SW480 (cell line): ENCODE results near the gene ZNF225.
A peak's percentile ranks its signal among the peaks of the same experiment; 100 is the strongest.
"Not testable (repeated sequence)": the region's sequence is repeated elsewhere in the genome, so short reads cannot be mapped to it uniquely, and the experiment has no call there.

Experiments used
- DNase-seq: peaks from one replicate; pipeline ENCODE4 v3.0.0-alpha.2; 2016; ENCODE audit warnings: low spot score

ZNF225 gene

DNA sequence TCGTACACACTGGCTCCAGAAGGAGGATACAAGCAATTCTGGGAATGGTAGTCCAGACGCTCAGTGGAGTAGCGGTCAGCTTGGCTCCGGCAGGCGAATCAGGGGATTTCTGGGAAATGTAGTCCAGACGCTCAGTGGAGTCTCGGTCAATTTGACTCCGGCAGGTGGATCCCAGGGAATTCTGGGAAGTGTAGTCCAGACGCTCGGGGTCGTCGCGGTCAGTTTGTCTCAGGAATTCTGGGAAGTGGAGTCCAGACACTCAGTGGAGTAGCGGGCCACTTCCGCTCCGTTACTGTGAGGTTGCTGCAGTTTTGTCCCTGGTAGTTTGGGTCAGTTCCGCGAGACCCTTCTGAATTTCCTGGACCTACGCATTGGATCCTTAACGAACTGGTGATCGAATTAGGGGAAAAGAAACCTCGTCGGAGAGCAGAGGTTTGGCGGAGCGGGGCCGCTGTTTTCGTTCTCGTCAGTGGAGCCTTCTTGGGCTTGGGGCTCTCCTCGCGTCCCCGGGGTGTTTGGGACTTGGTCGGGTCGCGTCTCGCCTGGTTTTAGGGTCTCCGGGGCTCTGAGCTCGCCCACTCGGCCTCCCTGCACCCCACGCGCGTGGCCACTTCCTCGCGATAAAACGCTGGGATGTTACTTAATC lies at the start of gene ZNF225:
Gene ZNF225, plus strand, starts transcription at position 262 of the 646 bp plus-strand sequence. CDS start 2,429 bp downstream, outside the sequence.
- peak; percentile 99 for DNase-seq

- DNase-seq: no peak
These were observed 46.9 kb upstream of the ZNF225 start for GRCh38 chr19:44066305-44066704.

- DNase-seq: no peak
These were observed 43.8 kb upstream of the ZNF225 start for GRCh38 chr19:44069415-44069814.

- peak; percentile 88 for DNase-seq
These were observed 41.2 kb upstream of the ZNF225 start, which contains the start of gene ZNF284 for GRCh38 chr19:44071824-44072542. TSS of gene ZNF284 (plus strand) at chr19:44072159. CDS start at chr19:44076390, 4,231 bp downstream.

DNA sequence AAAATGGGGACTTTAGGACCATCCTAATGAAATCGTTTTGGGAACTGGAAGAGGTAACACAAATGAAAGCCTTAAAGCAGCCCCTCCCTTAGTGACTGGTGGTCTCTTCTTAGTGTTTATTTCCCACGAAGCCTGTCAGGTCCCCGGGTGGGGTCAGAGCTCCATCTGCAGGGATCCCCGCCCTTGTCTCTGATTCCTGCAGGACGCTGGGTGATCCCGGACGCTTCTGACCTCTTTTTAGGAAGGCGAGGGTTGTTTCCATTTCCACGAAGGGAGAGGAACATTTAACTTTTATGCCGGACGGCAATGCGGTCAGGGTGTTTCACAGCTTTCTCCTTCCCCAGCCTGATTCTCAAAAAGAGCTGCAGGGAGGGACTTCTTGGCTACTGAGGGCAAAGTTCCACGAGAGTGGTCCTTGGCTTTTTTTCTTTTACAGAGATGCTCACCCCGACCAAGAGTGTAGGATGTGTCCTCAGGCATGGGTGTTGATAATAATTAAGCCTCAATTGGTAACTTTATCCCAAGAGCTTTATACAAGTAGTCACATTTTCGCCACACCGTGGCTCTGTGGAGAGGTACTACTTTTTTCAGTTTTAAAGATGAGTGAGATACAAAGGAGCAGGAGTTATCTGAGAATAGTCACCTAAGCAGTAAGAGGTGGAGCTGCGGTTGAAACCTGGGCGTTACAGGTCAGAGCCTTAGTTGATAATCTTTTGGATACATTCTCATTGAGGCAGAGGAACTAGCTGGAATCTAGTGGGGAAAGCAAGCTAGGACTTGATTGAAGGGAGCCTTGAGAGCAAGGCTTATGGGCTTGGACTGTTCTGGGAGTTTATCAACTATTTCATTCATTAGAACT lies 40.4 kb upstream of the ZNF225 start:
- DNase-seq: no peak

DNA sequence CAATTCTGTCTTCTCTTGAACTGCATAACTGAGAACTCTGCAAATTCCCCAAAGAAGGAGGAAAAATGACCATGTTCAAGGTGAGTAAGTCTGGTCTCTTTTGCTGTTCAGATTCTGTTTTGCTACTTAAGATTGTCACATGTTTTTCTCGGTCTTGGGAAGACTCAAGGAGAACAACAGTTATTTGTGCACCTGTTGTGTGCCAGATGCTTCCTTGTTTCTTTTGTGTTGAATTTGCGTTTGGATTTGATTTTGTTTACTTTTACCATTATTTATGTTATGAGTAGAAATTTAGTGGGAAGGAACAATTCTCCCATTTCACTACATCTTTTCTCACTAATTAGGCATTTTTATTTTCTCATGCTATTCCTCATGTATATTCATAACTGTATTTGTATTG lies 36.9 kb upstream of the ZNF225 start:
- no peak for DNase-seq

GRCh38 chr19:44092108-44092507 lies 21.1 kb upstream of the ZNF225 start:
- no peak for DNase-seq

DNA sequence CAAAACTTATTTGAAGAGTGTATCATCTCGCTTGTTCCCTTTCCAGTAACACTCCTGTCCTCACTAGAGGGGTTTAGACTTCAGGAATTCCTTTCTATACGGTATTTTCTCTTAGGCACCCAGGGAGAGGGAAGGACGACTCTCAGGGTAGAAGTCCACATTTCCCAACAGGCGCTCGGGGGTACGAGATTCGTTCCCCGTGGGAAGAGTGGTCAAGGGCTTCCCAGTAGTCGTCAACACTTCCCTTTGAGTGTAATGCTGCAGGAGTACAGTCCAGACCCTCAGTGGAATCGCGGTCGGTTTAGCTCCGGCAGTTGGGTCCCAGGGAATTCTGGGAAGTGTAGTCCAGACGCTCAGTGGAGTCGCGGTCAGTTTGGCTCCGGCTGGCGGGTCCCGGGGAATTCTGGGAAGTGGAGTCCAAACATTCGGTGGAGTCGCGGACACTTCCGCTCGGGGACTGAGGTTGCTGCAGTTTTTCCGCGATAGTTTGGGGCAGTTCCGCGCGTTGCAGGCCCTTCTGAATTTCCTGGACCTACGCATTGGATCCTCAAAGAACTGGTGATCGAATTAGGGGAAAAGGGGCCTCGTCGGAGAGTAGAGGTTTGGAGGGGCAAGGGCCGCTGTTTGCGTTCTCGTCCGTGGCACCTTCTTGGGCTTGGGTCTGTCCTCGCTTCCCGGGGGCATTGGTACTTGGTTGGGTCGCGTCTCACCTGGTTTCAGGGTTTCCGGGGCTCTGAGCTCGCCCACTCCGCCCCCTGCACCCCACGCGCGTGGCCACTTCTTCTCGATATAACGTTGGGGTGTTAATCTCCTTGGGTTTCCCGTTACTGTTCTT lies 19.1 kb upstream of the ZNF225 start, which contains the start of gene ZNF224:
Gene ZNF224, plus strand, starts transcription at position 431 of the 835 bp plus-strand sequence. CDS start 3,513 bp downstream, outside the sequence.
- peak; percentile 95 for DNase-seq

- no peak for DNase-seq
These were observed 5.4 kb upstream of the ZNF225 start for GRCh38 chr19:44107751-44108150.

DNA sequence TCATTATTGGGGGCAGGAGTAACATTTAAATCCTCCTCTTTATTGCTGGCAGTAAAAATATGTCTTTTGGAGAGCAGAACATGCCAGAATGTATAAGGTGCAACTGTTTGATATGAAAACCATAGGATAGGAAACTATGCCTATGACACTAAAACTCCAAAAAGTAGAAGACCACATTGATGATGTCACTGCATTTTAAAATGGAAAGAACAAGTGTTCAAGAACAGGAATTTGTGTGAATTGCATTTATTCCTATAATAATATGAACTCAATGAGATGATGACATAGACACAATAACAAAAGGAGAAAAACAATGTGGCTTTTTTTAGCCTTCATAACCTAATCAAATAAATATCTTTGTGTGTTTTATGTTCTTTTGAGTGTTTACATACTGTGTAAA lies 3.7 kb upstream of the ZNF225 start:
- no peak for DNase-seq

DNA sequence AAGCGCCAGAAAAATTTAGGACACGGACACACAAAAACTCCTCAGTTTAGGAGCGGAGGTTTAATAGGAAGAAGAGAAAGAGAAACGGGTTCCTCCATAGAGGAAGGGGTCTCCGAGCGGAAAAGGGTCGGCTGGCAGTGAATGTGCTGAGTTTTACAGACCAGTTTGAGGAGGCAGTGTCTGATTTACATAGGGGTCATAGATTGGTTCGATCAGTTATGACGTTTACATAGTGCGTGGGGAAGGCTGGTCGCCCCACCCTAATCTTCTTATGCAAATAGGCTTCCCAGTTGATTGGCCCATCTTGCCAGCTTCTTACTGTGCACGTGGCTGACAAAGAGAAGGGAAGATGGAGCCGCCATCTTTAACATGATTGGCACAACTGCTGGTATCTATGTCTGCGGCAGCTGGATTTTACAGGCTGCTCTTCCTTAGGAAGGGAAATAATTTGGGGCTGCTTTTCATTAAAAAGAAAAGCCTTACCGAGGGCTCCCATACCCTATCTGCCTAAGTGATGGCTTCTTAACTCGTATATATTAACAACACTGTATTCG lies 1.2 kb upstream of the ZNF225 start:
- DNase-seq: no peak

DNA sequence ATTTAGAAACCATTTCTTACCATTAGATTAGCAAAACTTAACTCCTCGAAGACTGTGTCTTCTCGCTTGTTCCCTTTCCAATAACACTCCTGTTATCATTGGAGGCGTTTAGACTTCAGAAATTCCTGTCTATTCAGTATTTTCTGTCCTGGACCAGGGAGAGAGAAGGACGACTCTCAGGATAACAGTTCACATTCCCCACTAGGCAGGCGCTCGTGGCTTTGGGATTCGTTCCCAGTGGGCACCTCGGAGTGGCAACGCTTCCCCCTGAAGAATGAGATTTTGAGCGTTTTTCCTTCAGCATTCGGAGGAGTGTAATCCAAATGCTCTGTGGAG lies 429 bp upstream of the ZNF225 start:
- DNase-seq: no peak

- peak; percentile 5 for DNase-seq
These were observed 688 bp downstream of the ZNF225 start for GRCh38 chr19:44113784-44114390.

GRCh38 chr19:44121162-44121561 lies 8.0 kb downstream of the ZNF225 start:
- DNase-seq: not testable (repeated sequence)

- DNase-seq: no peak
These were observed 18.8 kb downstream of the ZNF225 start for GRCh38 chr19:44131955-44132354.

DNA sequence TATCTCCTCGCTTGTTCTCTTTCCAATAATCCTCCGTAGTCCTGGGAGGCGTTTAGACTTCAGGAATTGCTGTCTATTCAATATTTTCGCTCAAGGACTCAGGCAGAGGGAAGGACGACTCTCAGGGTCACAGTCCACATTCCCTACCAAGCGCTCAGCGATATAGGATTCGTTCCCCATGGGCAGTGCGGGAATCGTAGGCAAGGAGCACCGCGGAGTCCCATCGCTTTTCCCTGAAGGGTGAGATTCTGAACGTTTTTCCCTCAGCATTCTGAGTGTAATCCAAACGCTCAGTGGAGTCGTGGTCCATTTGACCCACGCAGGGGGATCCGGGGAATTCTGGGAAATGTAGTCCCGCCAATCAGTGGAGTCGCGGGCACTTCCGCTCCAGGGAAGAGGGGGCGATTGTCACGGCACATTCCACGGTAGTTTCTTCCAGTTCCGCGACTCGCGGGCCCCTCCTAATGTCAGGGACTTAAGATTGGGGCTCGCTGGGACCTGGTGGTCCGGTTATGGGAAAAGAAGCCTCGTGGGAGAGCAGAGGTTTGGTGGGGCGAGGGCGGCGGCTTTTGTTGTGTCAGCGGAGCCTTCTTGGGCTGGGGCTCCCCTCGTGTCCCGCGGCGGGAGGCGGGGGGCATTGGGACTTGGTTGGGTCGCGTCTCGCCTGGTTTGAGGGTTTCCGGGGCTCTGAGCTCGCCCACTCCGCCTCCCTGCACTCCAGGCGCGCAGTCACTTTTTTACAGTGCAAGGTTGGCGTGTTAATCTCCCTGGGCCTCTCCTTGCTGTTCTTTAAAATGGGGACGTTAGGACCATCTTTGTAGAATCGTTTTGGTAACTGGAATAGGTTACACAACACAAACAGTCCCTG lies 28.2 kb downstream of the ZNF225 start, which contains the start of gene ZNF234:
Gene ZNF234, plus strand, starts transcription at position 364 of the 868 bp plus-strand sequence. CDS start 3,079 bp downstream, outside the sequence.
- peak; percentile 80 for DNase-seq

GRCh38 chr19:44142059-44142433 lies 28.8 kb downstream of the ZNF225 start:
- DNase-seq: no peak

DNA sequence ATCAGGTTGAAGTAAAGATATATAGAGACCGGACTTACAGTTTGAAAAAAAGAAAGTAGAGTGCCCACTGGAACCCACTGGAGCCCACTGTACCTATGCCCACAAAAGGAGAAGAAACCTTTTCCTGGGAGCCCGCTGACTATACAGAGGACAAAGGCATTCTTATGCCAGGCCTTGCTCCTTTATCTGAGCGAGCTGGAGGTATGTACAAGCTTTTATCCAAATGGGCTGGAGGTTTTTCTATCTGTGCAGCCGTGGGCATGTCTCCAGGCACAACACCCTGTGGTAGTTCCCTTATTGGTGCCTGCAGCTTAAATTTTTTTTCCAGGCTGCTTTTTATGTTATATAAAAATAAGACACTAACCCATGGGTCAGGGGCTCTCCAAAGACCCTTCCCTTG lies 36.6 kb downstream of the ZNF225 start:
- DNase-seq: no peak

DNA sequence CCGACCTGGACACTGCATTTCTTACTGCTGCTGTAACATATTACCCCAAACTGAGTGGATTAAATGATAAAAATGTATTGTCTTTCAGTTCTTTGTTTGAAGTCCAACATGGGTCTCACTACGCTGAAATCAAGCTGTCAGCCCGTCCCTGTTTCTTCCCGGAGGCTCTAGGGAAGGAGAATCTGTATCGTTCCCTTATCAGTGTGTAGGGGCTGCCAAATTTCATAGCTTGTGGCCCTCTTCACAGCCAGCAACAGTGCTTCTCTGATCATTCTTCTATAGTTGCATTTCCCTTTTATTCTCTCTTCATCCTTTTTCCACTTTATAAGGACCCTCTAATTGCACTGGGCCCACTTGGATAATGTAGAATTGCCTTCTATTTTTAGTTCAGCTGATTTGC lies 38.3 kb downstream of the ZNF225 start:
- DNase-seq: no peak

DNA sequence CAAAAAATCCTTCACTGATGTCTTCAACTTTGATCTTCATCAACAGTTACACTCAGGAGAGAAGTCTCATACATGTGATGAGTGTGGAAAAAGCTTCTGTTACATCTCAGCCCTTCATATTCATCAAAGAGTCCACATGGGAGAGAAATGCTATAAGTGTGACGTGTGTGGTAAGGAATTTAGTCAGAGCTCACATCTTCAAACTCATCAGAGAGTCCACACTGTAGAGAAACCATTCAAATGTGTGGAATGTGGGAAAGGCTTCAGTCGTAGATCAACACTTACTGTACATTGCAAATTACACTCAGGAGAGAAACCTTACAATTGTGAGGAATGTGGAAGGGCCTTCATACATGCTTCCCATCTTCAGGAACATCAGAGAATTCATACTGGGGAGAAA lies 43.3 kb downstream of the ZNF225 start:
- DNase-seq: no peak
